ENCODE data around the gene LCE2C.

- TF ChIP-seq CTCF (IDR thresholded peaks at IDR 0.05) (no peak), POLR2A (IDR thresholded peaks at IDR 0.05) (no peak)
Measured at GRCh38 chr1:152657677-152658076, 17.4 kb upstream of the LCE2C start.
